Activated CD8-positive, alpha-beta T cell treated with anti-CD3 and anti-CD28 coated beads for 36 hours (primary cell): Measurements from ENCODE around the gene BTRC. TPM values are rescaled to one million over a fixed set of nuclear protein-coding genes. Genes with fewer than 3 reads are reported as not detected.
A peak's percentile ranks its signal among the peaks of the same experiment; 100 is the strongest.

Experiments used
- ATAC-seq: fragments of 200-7000 bp; cut with Tn5 transposase; one replicate; pipeline ENCODE4 v1.10.0; 2021; ENCODE audit warnings: mild to moderate bottlenecking, moderate library complexity
- CTCF ChIA-PET: fragments of 350-600 bp; sonication (Branson Sonifier 250); formaldehyde crosslinking; loops from one replicate; lab custom pipeline; 2021; ENCODE audit warnings: antibody characterized with exemption; lab: Charles Lee
- POLR2A ChIA-PET: fragments of 350-600 bp; sonication (Branson Sonifier 250); formaldehyde crosslinking; loops from one replicate; lab custom pipeline; 2021; ENCODE audit warnings: antibody characterized with exemption; lab: Charles Lee
- DNase-seq: peaks from one replicate; pipeline ENCODE4 v3.0.0-alpha.2; 2020
- H3K27ac Mint-ChIP-seq: one replicate; pipeline ENCODE4 v1.8.0; 2021; ENCODE audit warnings: mild to moderate bottlenecking, mixed read lengths
- H3K27me3 Mint-ChIP-seq: one replicate; pipeline ENCODE4 v1.8.0; 2021; ENCODE audit warnings: mixed read lengths
- H3K36me3 Mint-ChIP-seq: one replicate; pipeline ENCODE4 v1.8.0; 2021; ENCODE audit warnings: low read depth, mixed read lengths
- H3K4me1 Mint-ChIP-seq: one replicate; pipeline ENCODE4 v1.8.0; 2021; ENCODE audit warnings: low read depth, mixed read lengths
- H3K4me3 Mint-ChIP-seq: one replicate; pipeline ENCODE4 v1.8.0; 2021; ENCODE audit warnings: mild to moderate bottlenecking, moderate library complexity, mixed read lengths
- H3K9me3 Mint-ChIP-seq: one replicate; pipeline ENCODE4 v1.8.0; 2021; ENCODE audit warnings: mixed read lengths
- CTCF ChIP-seq: fragments of 200-600 bp; IDR thresholded peaks from one replicate; pipeline ENCODE4 v1.8.0; 2022; ENCODE audit warnings: antibody characterized with exemption, mild to moderate bottlenecking
- intact Hi-C: fragments of 100-400 bp; cut with micrococcal nuclease; formaldehyde crosslinking; loops from one replicate; pipeline ENCODE4 v1.10.0; 2022
- total RNA-seq, 2 experiments: library from RNA; stranded (reverse); gene quantifications; one replicate each; pipeline ENCODE4 v1.2.3, GENCODE V29; 2021

BTRC gene
- 10 to 100 TPM; 11.6 to 14.6 TPM for total RNA-seq

DNA sequence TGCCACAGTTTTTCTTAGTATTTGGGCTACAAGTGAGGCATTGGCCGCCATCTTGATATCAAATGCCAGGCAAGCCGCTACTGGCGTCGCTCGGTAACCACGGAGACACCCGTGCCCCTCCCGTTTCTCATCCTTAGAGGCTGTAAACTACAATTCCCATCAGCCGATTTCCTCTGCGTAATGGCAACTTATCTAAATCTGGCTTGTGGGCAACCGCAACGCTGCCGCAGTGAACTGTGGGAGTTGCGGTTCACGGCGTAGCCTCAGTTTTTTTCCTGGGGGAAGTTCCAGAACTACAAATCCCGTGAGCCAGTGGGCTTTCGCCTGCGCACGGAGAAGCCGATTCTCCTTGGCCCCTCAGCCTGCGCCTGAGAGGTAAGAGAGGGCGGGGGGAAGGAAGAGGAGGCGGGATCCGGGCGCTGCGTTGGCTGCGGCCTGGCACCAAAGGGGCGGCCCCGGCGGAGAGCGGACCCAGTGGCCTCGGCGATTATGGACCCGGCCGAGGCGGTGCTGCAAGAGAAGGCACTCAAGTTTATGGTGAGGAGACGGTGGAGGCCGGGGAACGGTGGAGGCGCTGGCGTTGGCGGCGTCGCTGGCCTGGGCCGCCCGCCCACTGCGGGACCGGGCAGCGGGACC, at the start of gene BTRC:
Gene BTRC (plus strand): TSS at position 474 of the 636 bp plus-strand sequence. CDS start 16 bp downstream, at position 490.
- ChIA-PET POLR2A (interaction anchor here (3.7 kb wide), 1 partner anchor 13 kb away, joined by 15 read pairs; no protein-coding TSS in a partner anchor), CTCF (interaction anchor here (0.9 to 2.9 kb wide), 8 partner anchors 10 to 216 kb away, joined by 3 to 11 read pairs (median 4); no protein-coding TSS in a partner anchor)
- Mint-ChIP-seq H3K9me3 (no peaks in the 10 kb centered on the region), H3K4me3 (peak within 1 kb of the TSS; percentile 87), H3K4me1 (peaks cover 28% of the 10 kb centered on the region), H3K27ac (peak within 1 kb of the TSS; percentile 95), H3K27me3 (peaks cover 14% of the 10 kb centered on the region), H3K36me3 (peaks cover 12% of the 10 kb centered on the region)
- no peak for TF ChIP-seq CTCF
- intact Hi-C loops = no loop called here
- ATAC-seq = peak; percentile 98
- DNase-seq = peak; percentile 97

GRCh38 chr10:101304316-101304715, 49.6 kb upstream of the BTRC start:
- Mint-ChIP-seq H3K4me1 (no peaks in the 10 kb centered on the region), H3K36me3 (no peaks in the 10 kb centered on the region), H3K4me3 (no peak overlapping the region), H3K27ac (no peak overlapping the region), H3K27me3 (peaks cover 26% of the 10 kb centered on the region), H3K9me3 (no peaks in the 10 kb centered on the region)
- no peak for DNase-seq
- TF ChIP-seq CTCF = no peak
- ATAC-seq = no peak
- intact Hi-C loops = loop anchor here (5.0 kb wide), 1 partner anchor 138 kb away; no protein-coding TSS in a partner anchor
- CTCF ChIA-PET = interaction anchor here (1.2 to 3.6 kb wide), 2 partner anchors 9 to 90 kb away, joined by 3 to 16 read pairs; no protein-coding TSS in a partner anchor
- POLR2A ChIA-PET = no interaction called here

GRCh38 chr10:101305320-101306241, 48.4 kb upstream of the BTRC start:
- H3K4me3 Mint-ChIP-seq = no peak overlapping the region
- H3K36me3 Mint-ChIP-seq = peaks cover under 1% of the 10 kb centered on the region
- DNase-seq (no peak), ATAC-seq (no peak)
- H3K4me1 Mint-ChIP-seq = peaks cover 1% of the 10 kb centered on the region
- peaks cover 30% of the 10 kb centered on the region for H3K27me3 Mint-ChIP-seq
- H3K27ac Mint-ChIP-seq = no peak overlapping the region
- no peaks in the 10 kb centered on the region for H3K9me3 Mint-ChIP-seq
- intact Hi-C loops = no loop called here
- ChIA-PET POLR2A (no interaction called here), CTCF (interaction anchor here (1.0 to 2.7 kb wide), 4 partner anchors 15 to 138 kb away, joined by 3 to 13 read pairs (median 4); no protein-coding TSS in a partner anchor)
- TF ChIP-seq CTCF = no peak

GRCh38 chr10:101308051-101308450, 45.9 kb upstream of the BTRC start:
- Mint-ChIP-seq H3K4me3 (no peak overlapping the region), H3K27ac (no peak overlapping the region), H3K4me1 (peaks cover 7% of the 10 kb centered on the region), H3K36me3 (peaks cover 2% of the 10 kb centered on the region), H3K27me3 (peaks cover 42% of the 10 kb centered on the region), H3K9me3 (no peaks in the 10 kb centered on the region)
- ATAC-seq (no peak), DNase-seq (no peak)
- no peak for TF ChIP-seq CTCF
- ChIA-PET CTCF (interaction anchor here (3.3 kb wide), 1 partner anchor 10 kb away, joined by 15 read pairs; no protein-coding TSS in a partner anchor), POLR2A (no interaction called here)
- intact Hi-C loops = no loop called here
